K562 (cell line): ENCODE data around the gene OTULIN. TPM values are rescaled to one million over a fixed set of nuclear protein-coding genes. Genes with fewer than 3 reads are reported as not detected.

Experiments
- ATAC-seq: fragments of 200-7000 bp; cut with Tn5 transposase; 3 replicates; pipeline ENCODE4 v1.9.1; 2020; ENCODE audit warnings: moderate library complexity
- BruUV-seq: library from RNA; stranded (reverse); fragments of 400-500 nt; replicated peaks from 2 replicates; lab custom pipeline; 2021; lab: Mats Ljungman, UMichigan
- CTCF ChIA-PET: fragments of 300-600 bp; formaldehyde crosslinking; extraction: SDS; loops from one replicate; lab custom pipeline; 2021; ENCODE audit warnings: low intra/inter-chr PET ratio; lab: Yijun Ruan, JAX
- POLR2A ChIA-PET: fragments of 300-600, 350-650 bp; sonication (Branson Sonifier 250); formaldehyde crosslinking; extraction: SDS; loops from one replicate; lab custom pipeline; 2021; ENCODE audit warnings: antibody characterized with exemption, inconsistent platforms; lab: Yijun Ruan, JAX
- DNase-seq, 4 experiments: peaks; one replicate each; pipeline versions ENCODE4 v3.0.0 to v3.0.0-alpha.2; 2011 to 2018; ENCODE audit warnings: low spot score in 3 of 4, mixed read lengths in 3 of 4; ENCODE audit errors: extremely low read depth in 1 of 4
- FAIRE-seq: peaks from 2 replicates; lab custom pipeline; 2011; peaks lifted over from hg19 to GRCh38; lab: Jason Lieb, UNC
- H2AFZ ChIP-seq: 2 replicates; pipeline ENCODE4 v1.6.0; 2011; ENCODE audit warnings: low read depth, low read length, control low read depth, inconsistent platforms
- H3K27ac ChIP-seq: fragments of 200-600 bp; 3 replicates; pipeline ENCODE4 v1.8.0; 2011; ENCODE audit warnings: low read depth, mild to moderate bottlenecking, control low read depth, inconsistent platforms, low read length, moderate library complexity, mixed read lengths; ENCODE audit errors: extremely low read depth
- H3K27me3 ChIP-seq, 2 experiments: fragments of 300-600 bp in 1 of 2; 2 replicates in 1 of 2; 3 replicates in 1 of 2; pipeline versions ENCODE4 v1.6.0 to v1.8.0; 2011; ENCODE audit warnings: inconsistent platforms in 2 of 2, low read length in 2 of 2, mild to moderate bottlenecking in 1 of 2, mixed read lengths in 1 of 2, moderate library complexity in 1 of 2; ENCODE audit not compliant: control insufficient read depth in 2 of 2, insufficient read depth in 2 of 2
- H3K36me3 ChIP-seq: fragments of 300-600 bp; 3 replicates; pipeline ENCODE4 v1.8.0; 2011; ENCODE audit warnings: mild to moderate bottlenecking, low read length, inconsistent platforms; ENCODE audit not compliant: control insufficient read depth, insufficient read depth
- H3K4me1 ChIP-seq, 2 experiments: fragments of 200-600 bp in 1 of 2; replicated peaks in 1 of 2; 2 replicates in 1 of 2; 3 replicates in 1 of 2; pipeline versions ENCODE4 v1.5.1 to v1.8.0; 2011; ENCODE audit warnings: inconsistent platforms in 2 of 2, low read length in 2 of 2, mild to moderate bottlenecking in 1 of 2, mixed read lengths in 1 of 2, moderate library complexity in 1 of 2; ENCODE audit not compliant: control insufficient read depth in 2 of 2, insufficient read depth in 2 of 2
- H3K4me2 ChIP-seq: 2 replicates; pipeline ENCODE4 v1.6.1; 2011; ENCODE audit warnings: low read length, control low read depth, inconsistent platforms, mixed read lengths; ENCODE audit not compliant: insufficient read depth
- H3K4me3 ChIP-seq: fragments of 200-600 bp; sonication (generic), shearing (Covaris generic); 2 replicates; pipeline ENCODE4 v1.5.1; 2016; ENCODE audit warnings: control low read depth, inconsistent platforms
- H3K79me2 ChIP-seq: fragments of 200-600 bp; 3 replicates; pipeline ENCODE4 v1.8.0; 2011; ENCODE audit warnings: low read length, inconsistent platforms; ENCODE audit not compliant: control insufficient read depth, insufficient read depth
- H3K9ac ChIP-seq, 2 experiments: 2 replicates each; pipeline versions ENCODE4 v1.6.0 to v1.6.1; 2011; ENCODE audit warnings: low read depth in 2 of 2, low read length in 2 of 2, control low read depth in 1 of 2, inconsistent platforms in 1 of 2, mild to moderate bottlenecking in 1 of 2, mixed read lengths in 1 of 2; ENCODE audit not compliant: insufficient read depth in 1 of 2
- H3K9me1 ChIP-seq: one replicate; pipeline ENCODE4 v1.6.0; 2011; ENCODE audit warnings: inconsistent platforms, mild to moderate bottlenecking, low read length, moderate library complexity; ENCODE audit not compliant: control insufficient read depth, insufficient read depth
- H3K9me3 ChIP-seq: replicated peaks from 2 replicates; pipeline ENCODE4 v1.5.1; 2011; ENCODE audit warnings: low read depth, low read length, inconsistent platforms; ENCODE audit not compliant: control insufficient read depth, insufficient read depth
- H4K20me1 ChIP-seq: replicated peaks from 2 replicates; pipeline ENCODE4 v1.6.1; 2011; ENCODE audit warnings: low read length, inconsistent platforms, mixed read lengths; ENCODE audit not compliant: control insufficient read depth, insufficient read depth
- AFF1 ChIP-seq, 2 experiments: fragments of 450-650 bp; IDR thresholded peaks; 2 replicates each; pipeline ENCODE4 v1.6.1; 2018; ENCODE audit warnings: mild to moderate bottlenecking in 2 of 2, low read depth in 1 of 2; ENCODE audit not compliant: partially characterized antibody in 2 of 2
- ESRRA ChIP-seq: fragments of 450-650 bp; IDR thresholded peaks from 2 replicates; pipeline ENCODE4 v1.6.1; 2014; ENCODE audit warnings: low read depth, mild to moderate bottlenecking, moderate library complexity, borderline replicate concordance
- ESRRB ChIP-seq: fragments of 250-450 bp; sonication (Bioruptor Pico); IDR thresholded peaks from 2 replicates; pipeline ENCODE4 v1.5.0; 2020; ENCODE audit warnings: mild to moderate bottlenecking, moderate library complexity, borderline replicate concordance
- FOXP1 ChIP-seq: sonication (generic); formaldehyde crosslinking; IDR thresholded peaks from 2 replicates; pipeline ENCODE4 v1.8.0; 2022; ENCODE audit warnings: mild to moderate bottlenecking, missing genetic modification reagents
- GATAD2A ChIP-seq: fragments of 450-650 bp; IDR thresholded peaks from 2 replicates; pipeline ENCODE4 v1.6.1; 2017
- HDAC2 ChIP-seq: fragments of 450-650 bp; IDR thresholded peaks from 2 replicates; pipeline ENCODE4 v1.6.1; 2016; ENCODE audit warnings: mild to moderate bottlenecking
- HNRNPK ChIP-seq: fragments of 200-400 bp; formaldehyde crosslinking; IDR thresholded peaks from one replicate; pipeline ENCODE4 v1.6.1; 2018; ENCODE audit warnings: mild to moderate bottlenecking, low read depth, low read length; ENCODE audit not compliant: poor library complexity, severe bottlenecking
- KAT8 ChIP-seq: fragments of 450-650 bp; IDR thresholded peaks from 2 replicates; pipeline ENCODE4 v1.6.1; 2016; ENCODE audit warnings: low read depth, mild to moderate bottlenecking
- MIER1 ChIP-seq: fragments of 450-650 bp; IDR thresholded peaks from 2 replicates; pipeline ENCODE4 v1.6.1; 2016; ENCODE audit warnings: antibody characterized with exemption, mild to moderate bottlenecking, low read depth
- SIN3B ChIP-seq: fragments of 450-650 bp; IDR thresholded peaks from 2 replicates; pipeline ENCODE4 v1.6.1; 2017; ENCODE audit warnings: low read depth, mild to moderate bottlenecking, moderate library complexity
- STAT5A ChIP-seq: IDR thresholded peaks from 2 replicates; pipeline ENCODE4 v1.6.1; 2012; ENCODE audit warnings: low read length, inconsistent platforms, borderline replicate concordance
- U2AF1 ChIP-seq: fragments of 200-400 bp; formaldehyde crosslinking; optimal IDR thresholded peaks from 2 replicates; pipeline ENCODE3; 2017; ENCODE audit warnings: mild to moderate bottlenecking, low read depth, low read length, moderate library complexity
- ZBTB2 ChIP-seq: fragments of 450-650 bp; IDR thresholded peaks from 2 replicates; pipeline ENCODE4 v1.6.1; 2016; ENCODE audit warnings: antibody characterized with exemption
- ZNF57 ChIP-seq: fragments of 450-650 bp; formaldehyde crosslinking; IDR thresholded peaks from 2 replicates; pipeline ENCODE4 v1.4.0; 2020; ENCODE audit warnings: mild to moderate bottlenecking, moderate library complexity
- WGBS: fragments of 100-300 bp; shearing (Covaris generic); methylation state at CpG from one replicate; pipeline ENCODE4 v1.1.6; 2016; ENCODE audit warnings: low coverage, mixed read lengths; ENCODE audit not compliant: insufficient coverage; ENCODE audit errors: missing lambda C conversion rate; 5-methylcytosine and 5-hydroxymethylcytosine counted together
- in situ Hi-C: fragments of 300-500 bp; cut with MboI; formaldehyde crosslinking; loops from 4 replicates; pipeline ENCODE4 v1.15.0; 2018; ENCODE audit warnings: inconsistent platforms, mixed read lengths
- intact Hi-C: fragments of 100-400 bp; cut with micrococcal nuclease; formaldehyde crosslinking; loops from 2 replicates; pipeline ENCODE4 v1.14.2; 2022
- polyA plus RNA-seq, 8 experiments: library from polyadenylated mRNA; depleted of rRNA in 4 of 8; stranded (reverse) in 5 of 8; unstranded in 3 of 8; fragments of >200 nt; fragmentation: Nextera tagmentation in 2 of 8; fragmentation: Illumina TruSeq in 1 of 8; extraction: Ambion mirVana in 2 of 8; extraction: Trizol in 1 of 8; gene quantifications; 2 replicates each; pipeline versions ENCODE4 v1.2.1 to v1.2.3, GENCODE V29; 2011 to 2014; ENCODE audit warnings: inconsistent platforms in 1 of 8, missing spikeins in 1 of 8
- total RNA-seq, 7 experiments: library from RNA; depleted of rRNA in 6 of 7; stranded (reverse); fragments of >200 nt in 6 of 7; fragmentation: Illumina TruSeq in 2 of 7; extraction: Trizol in 2 of 7; gene quantifications; 2 replicates each; pipeline versions ENCODE4 v1.2.1 to v1.2.3, GENCODE V29; 2011 to 2021; ENCODE audit warnings: low replicate concordance in 1 of 7
- TF ChIP-seq, protein P1 (sequence below), 3 experiments: fragments of 200-800 bp in 1 of 3; sonication (Bioruptor generic) in 1 of 3; sonication (generic) in 1 of 3; formaldehyde crosslinking in 1 of 3; IDR thresholded peaks; 2 replicates each; pipeline versions ENCODE4 v1.6.1 to v1.8.0; 2016 to 2022; ENCODE audit warnings: mild to moderate bottlenecking in 2 of 3, missing compliant biosample characterization in 2 of 3, missing genetic modification characterization in 2 of 3, missing genetic modification reagents in 1 of 3
- TF ChIP-seq, protein P2 (sequence below): fragments of 450-650 bp; formaldehyde crosslinking; IDR thresholded peaks from 2 replicates; pipeline ENCODE4 v1.4.0; 2020; ENCODE audit warnings: mild to moderate bottlenecking

The OTULIN gene
- total and polyA plus RNA-seq, 9 of the 15 experiments (the other 6 are each of a cell fraction or from before 2014, with no cell fraction given): 3.3 to 33.6 (median 20.1) TPM

DNA sequence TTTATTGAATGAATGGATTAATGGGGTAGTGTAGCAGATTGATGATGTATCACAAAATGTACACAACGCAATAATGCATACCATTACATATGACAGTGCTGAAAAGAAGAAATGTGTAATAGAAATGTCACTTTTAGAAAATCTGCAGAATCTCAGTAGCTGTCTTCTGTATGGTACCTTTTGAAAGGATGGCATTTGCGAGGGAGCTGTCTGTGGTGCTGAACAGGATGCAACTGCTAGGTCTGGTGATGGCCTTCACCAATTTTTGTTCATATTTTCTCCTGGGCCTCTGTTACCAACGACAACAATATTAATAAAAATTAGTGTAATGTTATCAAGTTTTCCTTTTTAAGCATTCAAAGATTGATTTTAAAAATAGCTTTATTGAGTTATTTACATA is 36.2 kb upstream of the OTULIN start:
- BruUV-seq: no TSS peak
- CTCF ChIA-PET: no interaction called here
- no peak overlapping the region for H3K4me2 ChIP-seq
- TF ChIP-seq HNRNPK (no peak), ESRRB (no peak), ZBTB2 (no peak), FOXP1 (CRISPR knock-in tag) (no peak), KAT8 (no peak), U2AF1 (no peak), GATAD2A (no peak), ESRRA (no peak), HDAC2 (0 out of 2 replicates have a peak, but pooled peaks have one; percentile 27), STAT5A (no peak), SIN3B (no peak), MIER1 (peak; percentile 92), ZNF57 (CRISPR knock-in tag) (no peak), AFF1 (IDR thresholded peaks at IDR 0.05; ENCODE audit: low read depth in 1 of 2, partially characterized antibody in 2 of 2) (peak in 1 of 2 experiments; percentile 51)
- TF ChIP-seq, protein P1, sequence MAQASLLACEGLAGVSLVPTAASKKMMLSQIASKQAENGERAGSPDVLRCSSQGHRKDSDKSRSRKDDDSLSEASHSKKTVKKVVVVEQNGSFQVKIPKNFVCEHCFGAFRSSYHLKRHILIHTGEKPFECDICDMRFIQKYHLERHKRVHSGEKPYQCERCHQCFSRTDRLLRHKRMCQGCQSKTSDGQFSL (CRISPR knock-in tag; IDR thresholded peaks at IDR 0.05): no peak
- TF ChIP-seq, protein P1 (tag; IDR thresholded peaks at IDR 0.05): no peak
- TF ChIP-seq, protein P2, sequence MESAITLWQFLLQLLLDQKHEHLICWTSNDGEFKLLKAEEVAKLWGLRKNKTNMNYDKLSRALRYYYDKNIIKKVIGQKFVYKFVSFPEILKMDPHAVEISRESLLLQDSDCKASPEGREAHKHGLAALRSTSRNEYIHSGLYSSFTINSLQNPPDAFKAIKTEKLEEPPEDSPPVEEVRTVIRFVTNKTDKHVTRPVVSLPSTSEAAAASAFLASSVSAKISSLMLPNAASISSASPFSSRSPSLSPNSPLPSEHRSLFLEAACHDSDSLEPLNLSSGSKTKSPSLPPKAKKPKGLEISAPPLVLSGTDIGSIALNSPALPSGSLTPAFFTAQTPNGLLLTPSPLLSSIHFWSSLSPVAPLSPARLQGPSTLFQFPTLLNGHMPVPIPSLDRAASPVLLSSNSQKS (CRISPR knock-in tag): no peak

More for the DNA sequence above, 36.2 kb upstream of the OTULIN start:
- POLR2A ChIA-PET: interaction anchor here (0.6 kb wide), 1 partner anchor 43 kb away, joined by 3 read pairs; no protein-coding TSS in a partner anchor
- ATAC-seq (peak; percentile 73), FAIRE-seq (peak; percentile 85), DNase-seq (peak; percentile 47 to 61 (median 56))
- 0% methylated on average over 3 of the region's 3 CpGs for whole genome bisulfite sequencing
- no peak overlapping the region for H3K4me3 ChIP-seq
- intact Hi-C loops: no loop called here
- H2AFZ ChIP-seq: no peak overlapping the region
- in situ Hi-C loops: no loop called here
- H3K36me3 ChIP-seq: no peaks in the 10 kb centered on the region
- no peaks in the 10 kb centered on the region for H3K9me1 ChIP-seq
- no peaks in the 10 kb centered on the region for H3K9me3 ChIP-seq
- no peaks in the 10 kb centered on the region for H3K4me1 ChIP-seq
- no peaks in the 10 kb centered on the region for H4K20me1 ChIP-seq
- no peak overlapping the region for H3K27ac ChIP-seq
- H3K79me2 ChIP-seq: no peaks in the 10 kb centered on the region
- no peak overlapping the region for H3K9ac ChIP-seq
- no peaks in the 10 kb centered on the region for H3K27me3 ChIP-seq
